ENCODE data around the gene CDKN2AIP. TPM values are rescaled to one million over a fixed set of nuclear protein-coding genes. Genes with fewer than 3 reads are reported as not detected.

The CDKN2AIP gene
- total RNA-seq, 1 experiment from 2014 or later: 20.6 TPM

DNA sequence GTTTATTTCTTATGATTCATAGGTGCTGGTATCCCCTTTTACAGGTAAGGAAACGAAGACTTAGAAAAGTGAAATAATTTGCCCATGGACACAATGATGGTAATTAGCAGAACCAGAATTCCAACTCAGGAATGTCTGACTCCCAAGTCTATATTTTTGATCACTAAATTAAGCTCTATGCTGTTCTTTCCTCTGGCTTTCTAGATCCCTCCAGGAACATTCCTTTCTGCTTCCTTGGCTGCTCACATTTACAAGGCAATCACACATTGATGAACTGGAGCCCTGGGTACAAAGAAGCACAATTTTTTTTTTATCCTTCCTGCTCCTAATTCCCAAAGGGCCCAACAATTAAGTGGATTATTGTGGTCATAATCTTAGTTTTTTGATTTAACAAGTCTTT, 7.0 kb upstream of the CDKN2AIP start:
- H3K27ac ChIP-seq (ENCODE audit: low read depth, low read length, poor library complexity, severe bottlenecking): no peak overlapping the region
- BruUV-seq (replicated peaks): no TSS peak
- no peaks in the 10 kb centered on the region for H3K27me3 ChIP-seq (replicated peaks; ENCODE audit: insufficient read depth, low read depth, low read length, poor library complexity)
- intact Hi-C loops (cut with micrococcal nuclease; ENCODE audit: unreplicated experiment): no loop called here
- no peaks in the 10 kb centered on the region for H3K4me1 ChIP-seq (ENCODE audit: insufficient read depth, low read length, poor library complexity, severe bottlenecking)
- H3K9me3 ChIP-seq (ENCODE audit: low read depth, low read length, poor library complexity, severe bottlenecking): no peaks in the 10 kb centered on the region
- no peak for DNase-seq (ENCODE audit: low spot score)
- no peaks in the 10 kb centered on the region for H3K36me3 ChIP-seq (ENCODE audit: insufficient read depth, low read length, poor library complexity, severe bottlenecking)
- CTCF ChIA-PET: interaction anchor here (0.6 kb wide), 1 partner anchor 41 kb away, joined by 11 read pairs; no protein-coding TSS in a partner anchor
- no peak overlapping the region for H3K4me3 ChIP-seq (ENCODE audit: low read depth, low read length, poor library complexity, severe bottlenecking)
- TF ChIP-seq EZH2 (IDR thresholded peaks at IDR 0.05; ENCODE audit: borderline replicate concordance, low read depth, low read length, poor library complexity, severe bottlenecking): no peak
- TF ChIP-seq, protein P1, sequence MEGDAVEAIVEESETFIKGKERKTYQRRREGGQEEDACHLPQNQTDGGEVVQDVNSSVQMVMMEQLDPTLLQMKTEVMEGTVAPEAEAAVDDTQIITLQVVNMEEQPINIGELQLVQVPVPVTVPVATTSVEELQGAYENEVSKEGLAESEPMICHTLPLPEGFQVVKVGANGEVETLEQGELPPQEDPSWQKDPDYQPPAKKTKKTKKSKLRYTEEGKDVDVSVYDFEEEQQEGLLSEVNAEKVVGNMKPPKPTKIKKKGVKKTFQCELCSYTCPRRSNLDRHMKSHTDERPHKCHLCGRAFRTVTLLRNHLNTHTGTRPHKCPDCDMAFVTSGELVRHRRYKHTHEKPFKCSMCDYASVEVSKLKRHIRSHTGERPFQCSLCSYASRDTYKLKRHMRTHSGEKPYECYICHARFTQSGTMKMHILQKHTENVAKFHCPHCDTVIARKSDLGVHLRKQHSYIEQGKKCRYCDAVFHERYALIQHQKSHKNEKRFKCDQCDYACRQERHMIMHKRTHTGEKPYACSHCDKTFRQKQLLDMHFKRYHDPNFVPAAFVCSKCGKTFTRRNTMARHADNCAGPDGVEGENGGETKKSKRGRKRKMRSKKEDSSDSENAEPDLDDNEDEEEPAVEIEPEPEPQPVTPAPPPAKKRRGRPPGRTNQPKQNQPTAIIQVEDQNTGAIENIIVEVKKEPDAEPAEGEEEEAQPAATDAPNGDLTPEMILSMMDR (conservative IDR thresholded peaks at IDR 0.05; ENCODE audit: low read depth, low read length): no peak
- POLR2A ChIA-PET (ENCODE audit: low non-redundant PET): no interaction called here

DNA sequence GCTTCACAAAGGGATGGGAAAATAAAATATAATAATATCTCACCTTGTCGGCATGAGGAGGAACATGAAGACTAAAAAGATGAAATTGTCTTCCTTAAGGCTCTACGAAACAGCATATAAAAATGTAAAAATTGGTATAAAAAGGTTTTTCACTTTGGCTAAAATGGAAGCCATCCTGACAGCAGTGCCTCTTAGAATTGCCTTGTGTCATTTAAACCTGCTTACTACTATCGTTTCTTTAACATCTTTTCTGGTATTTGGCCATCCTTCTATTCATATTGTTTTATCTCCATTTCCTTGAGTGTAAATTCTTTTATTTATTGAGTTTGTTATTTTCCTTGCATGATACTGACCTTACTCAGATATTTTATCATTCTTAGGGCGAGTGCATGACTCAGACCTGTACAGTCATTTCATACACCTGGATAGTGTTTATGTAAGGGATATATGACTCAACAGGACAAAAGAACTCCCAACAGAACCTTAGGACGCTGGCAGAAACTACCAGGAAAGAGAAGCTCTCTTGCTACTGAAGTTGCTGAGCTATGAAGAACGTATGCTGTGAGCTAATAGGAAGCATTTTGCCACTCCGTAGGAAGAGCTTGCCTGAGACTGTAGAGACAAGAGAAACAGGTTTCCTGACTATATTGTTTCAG, 5.8 kb upstream of the CDKN2AIP start:
- CTCF ChIA-PET: no interaction called here
- peaks cover 4% of the 10 kb centered on the region for H3K4me1 ChIP-seq (ENCODE audit: insufficient read depth, low read length, poor library complexity, severe bottlenecking)
- H3K36me3 ChIP-seq (ENCODE audit: insufficient read depth, low read length, poor library complexity, severe bottlenecking): no peaks in the 10 kb centered on the region
- H3K9me3 ChIP-seq (ENCODE audit: low read depth, low read length, poor library complexity, severe bottlenecking): no peaks in the 10 kb centered on the region
- no peaks in the 10 kb centered on the region for H3K27me3 ChIP-seq (replicated peaks; ENCODE audit: insufficient read depth, low read depth, low read length, poor library complexity)
- no peak for TF ChIP-seq EZH2 (IDR thresholded peaks at IDR 0.05; ENCODE audit: borderline replicate concordance, low read depth, low read length, poor library complexity, severe bottlenecking)
- TF ChIP-seq, protein P1 (conservative IDR thresholded peaks at IDR 0.05; ENCODE audit: low read depth, low read length): no peak
- no peak overlapping the region for H3K4me3 ChIP-seq (ENCODE audit: low read depth, low read length, poor library complexity, severe bottlenecking)
- POLR2A ChIA-PET (ENCODE audit: low non-redundant PET): no interaction called here
- BruUV-seq (replicated peaks): no TSS peak
- intact Hi-C loops (cut with micrococcal nuclease; ENCODE audit: unreplicated experiment): no loop called here
- no peak overlapping the region for H3K27ac ChIP-seq (ENCODE audit: low read depth, low read length, poor library complexity, severe bottlenecking)
- no peak for DNase-seq (ENCODE audit: low spot score)

DNA sequence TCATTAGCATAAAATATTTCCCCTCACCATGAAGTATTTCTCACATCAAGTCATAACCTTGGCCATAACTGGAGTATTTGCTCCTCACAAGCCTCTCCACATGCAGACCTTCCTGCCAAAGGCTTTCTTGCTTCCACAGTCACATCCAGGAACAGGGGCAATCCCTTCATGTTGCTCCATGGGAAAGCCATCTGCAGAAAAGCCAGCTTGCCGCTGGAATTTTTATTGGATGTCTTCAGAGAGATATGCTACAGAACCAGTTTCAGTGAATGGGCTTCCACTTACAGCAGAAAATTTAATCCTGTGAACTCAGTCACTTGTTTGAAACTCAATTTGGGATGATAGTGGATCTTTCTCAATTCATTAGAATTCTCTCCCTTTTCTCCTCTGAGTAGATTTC, 3.2 kb upstream of the CDKN2AIP start:
- BruUV-seq (replicated peaks): no TSS peak
- Histone ChIP-seq H3K36me3 (ENCODE audit: insufficient read depth, low read length, poor library complexity, severe bottlenecking) (peaks cover 9% of the 10 kb centered on the region), H3K27ac (ENCODE audit: low read depth, low read length, poor library complexity, severe bottlenecking) (no peak overlapping the region), H3K9me3 (ENCODE audit: low read depth, low read length, poor library complexity, severe bottlenecking) (no peaks in the 10 kb centered on the region), H3K4me3 (ENCODE audit: low read depth, low read length, poor library complexity, severe bottlenecking) (no peak overlapping the region), H3K4me1 (ENCODE audit: insufficient read depth, low read length, poor library complexity, severe bottlenecking) (peaks cover 12% of the 10 kb centered on the region), H3K27me3 (replicated peaks; ENCODE audit: insufficient read depth, low read depth, low read length, poor library complexity) (no peaks in the 10 kb centered on the region)
- intact Hi-C loops (cut with micrococcal nuclease; ENCODE audit: unreplicated experiment): no loop called here
- TF ChIP-seq, protein P1 (conservative IDR thresholded peaks at IDR 0.05; ENCODE audit: low read depth, low read length): no peak
- no peak for TF ChIP-seq EZH2 (IDR thresholded peaks at IDR 0.05; ENCODE audit: borderline replicate concordance, low read depth, low read length, poor library complexity, severe bottlenecking)
- CTCF ChIA-PET: no interaction called here
- POLR2A ChIA-PET (ENCODE audit: low non-redundant PET): no interaction called here
- DNase-seq (ENCODE audit: low spot score): no peak
